C4-2B (cell line): ENCODE measurements around the gene MRPS18A.
A peak's percentile ranks its signal among the peaks of the same experiment; 100 is the strongest.

Source experiments
- H3K27ac ChIP-seq: fragments of 450-650 bp; 2 replicates; pipeline ENCODE4 v1.5.1; 2017
- ZFX ChIP-seq: fragments of 450-650 bp; IDR thresholded peaks from 2 replicates; pipeline ENCODE4 v1.6.1; 2017
- TF ChIP-seq, protein P1 (sequence below): fragments of 450-650 bp; conservative IDR thresholded peaks from 2 replicates; pipeline ENCODE4 v1.5.1; 2017; ENCODE audit warnings: mild to moderate bottlenecking

The MRPS18A gene

DNA sequence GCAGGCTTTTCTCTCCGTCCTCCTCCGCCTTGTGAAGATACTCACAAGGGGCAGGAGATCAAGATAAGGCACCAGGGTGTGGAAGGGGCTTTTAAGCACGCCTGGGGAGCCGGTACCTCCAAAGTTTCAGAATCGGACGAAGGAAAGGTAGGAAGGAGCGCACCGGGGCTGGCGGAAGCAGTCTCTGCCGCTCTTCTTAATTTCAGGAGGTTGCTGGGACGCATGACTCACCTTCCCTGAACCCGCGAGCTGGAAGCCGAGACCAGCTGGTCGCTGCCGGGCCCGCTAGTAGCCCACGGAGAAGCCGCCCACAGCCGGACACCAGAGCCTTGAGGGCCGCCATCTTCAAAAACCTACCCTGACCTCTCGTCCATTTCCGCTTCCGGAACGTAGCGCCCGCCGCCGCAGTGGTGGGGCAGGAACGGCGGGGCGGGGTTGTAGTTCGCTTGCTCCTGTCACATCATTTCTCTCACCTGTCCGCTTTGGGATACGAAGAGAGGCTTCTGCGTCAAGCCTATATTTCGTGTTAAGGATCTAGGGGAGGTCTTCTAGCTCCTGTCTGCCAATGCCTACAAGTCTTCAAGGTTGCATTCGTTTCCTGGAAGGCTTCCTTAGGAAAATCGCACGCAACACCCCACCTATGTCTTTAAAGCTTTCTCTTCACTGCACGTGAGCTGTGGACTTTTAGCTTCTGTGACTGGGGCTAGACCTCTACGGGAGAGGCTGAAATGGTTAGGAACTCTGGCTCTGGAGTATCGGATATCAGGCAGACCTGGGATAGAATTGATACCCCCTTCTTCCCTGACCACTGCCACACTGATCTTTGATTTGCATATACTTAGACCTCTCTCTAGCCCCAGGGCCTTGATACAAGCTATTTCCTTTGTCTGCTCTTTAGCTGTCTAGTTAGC, at the start of gene MRPS18A:
Gene MRPS18A, minus strand, starts transcription at position 355 of the 911 bp plus-strand sequence. Its CDS starts 12 bp downstream, at position 343.
- H3K27ac ChIP-seq, result peak within 1 kb of the TSS; percentile 89
- TF ChIP-seq, protein P1, sequence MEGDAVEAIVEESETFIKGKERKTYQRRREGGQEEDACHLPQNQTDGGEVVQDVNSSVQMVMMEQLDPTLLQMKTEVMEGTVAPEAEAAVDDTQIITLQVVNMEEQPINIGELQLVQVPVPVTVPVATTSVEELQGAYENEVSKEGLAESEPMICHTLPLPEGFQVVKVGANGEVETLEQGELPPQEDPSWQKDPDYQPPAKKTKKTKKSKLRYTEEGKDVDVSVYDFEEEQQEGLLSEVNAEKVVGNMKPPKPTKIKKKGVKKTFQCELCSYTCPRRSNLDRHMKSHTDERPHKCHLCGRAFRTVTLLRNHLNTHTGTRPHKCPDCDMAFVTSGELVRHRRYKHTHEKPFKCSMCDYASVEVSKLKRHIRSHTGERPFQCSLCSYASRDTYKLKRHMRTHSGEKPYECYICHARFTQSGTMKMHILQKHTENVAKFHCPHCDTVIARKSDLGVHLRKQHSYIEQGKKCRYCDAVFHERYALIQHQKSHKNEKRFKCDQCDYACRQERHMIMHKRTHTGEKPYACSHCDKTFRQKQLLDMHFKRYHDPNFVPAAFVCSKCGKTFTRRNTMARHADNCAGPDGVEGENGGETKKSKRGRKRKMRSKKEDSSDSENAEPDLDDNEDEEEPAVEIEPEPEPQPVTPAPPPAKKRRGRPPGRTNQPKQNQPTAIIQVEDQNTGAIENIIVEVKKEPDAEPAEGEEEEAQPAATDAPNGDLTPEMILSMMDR, result no peak
- TF ChIP-seq ZFX, result no peak

DNA sequence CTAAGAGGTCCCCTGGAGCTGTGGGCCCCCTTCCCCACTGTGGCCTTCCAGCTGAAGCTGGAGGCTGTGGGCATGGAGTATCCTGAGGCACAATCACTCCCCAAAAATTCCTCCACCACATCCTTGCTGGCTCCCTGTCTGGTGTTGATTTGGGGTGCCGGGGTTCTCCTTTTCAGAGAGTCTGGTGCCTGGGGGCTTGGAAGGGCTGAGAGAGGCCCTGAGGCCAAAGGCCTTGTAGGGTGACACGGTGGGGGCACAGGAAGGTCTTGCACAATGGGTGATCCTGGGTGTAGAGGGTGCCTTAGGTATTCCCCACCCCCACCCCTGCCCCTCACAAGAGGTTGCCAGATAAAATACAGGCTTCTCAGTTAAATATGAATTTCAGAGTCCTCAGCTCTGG, 49.3 kb upstream of the MRPS18A start:
- H3K27ac ChIP-seq, result no peak overlapping the region
- TF ChIP-seq ZFX, result no peak
- TF ChIP-seq, protein P1, result no peak

DNA sequence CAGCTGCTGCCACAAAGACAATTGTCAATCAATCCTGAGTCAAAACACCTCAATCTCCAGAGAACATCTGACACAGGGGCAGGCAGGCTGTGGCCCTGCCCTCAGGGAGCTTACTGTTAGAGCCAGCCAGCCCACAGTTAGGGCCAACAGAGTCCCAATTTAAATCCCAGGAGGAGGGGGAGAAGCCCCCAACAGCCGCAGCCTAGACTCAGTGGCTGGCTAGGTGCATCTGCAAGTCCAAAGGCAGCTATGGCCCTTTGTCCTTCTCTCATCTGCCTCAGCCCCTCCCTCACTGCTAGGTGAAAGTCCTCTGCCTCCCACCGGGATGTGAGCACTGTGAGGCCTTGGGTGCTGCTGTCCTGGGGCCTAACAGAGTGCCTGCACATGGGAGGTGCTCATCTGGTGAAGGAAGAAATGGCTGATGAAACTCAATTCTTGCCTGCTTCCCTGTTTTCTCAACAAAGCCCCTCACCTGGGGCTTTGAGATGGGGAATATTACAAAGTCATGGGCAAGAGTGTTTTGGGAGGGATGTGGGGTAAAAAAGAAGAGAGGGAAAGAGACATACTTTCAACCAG, 48.7 kb upstream of the MRPS18A start:
- no peak overlapping the region for H3K27ac ChIP-seq
- TF ChIP-seq ZFX, result no peak
- TF ChIP-seq, protein P1, result no peak

DNA sequence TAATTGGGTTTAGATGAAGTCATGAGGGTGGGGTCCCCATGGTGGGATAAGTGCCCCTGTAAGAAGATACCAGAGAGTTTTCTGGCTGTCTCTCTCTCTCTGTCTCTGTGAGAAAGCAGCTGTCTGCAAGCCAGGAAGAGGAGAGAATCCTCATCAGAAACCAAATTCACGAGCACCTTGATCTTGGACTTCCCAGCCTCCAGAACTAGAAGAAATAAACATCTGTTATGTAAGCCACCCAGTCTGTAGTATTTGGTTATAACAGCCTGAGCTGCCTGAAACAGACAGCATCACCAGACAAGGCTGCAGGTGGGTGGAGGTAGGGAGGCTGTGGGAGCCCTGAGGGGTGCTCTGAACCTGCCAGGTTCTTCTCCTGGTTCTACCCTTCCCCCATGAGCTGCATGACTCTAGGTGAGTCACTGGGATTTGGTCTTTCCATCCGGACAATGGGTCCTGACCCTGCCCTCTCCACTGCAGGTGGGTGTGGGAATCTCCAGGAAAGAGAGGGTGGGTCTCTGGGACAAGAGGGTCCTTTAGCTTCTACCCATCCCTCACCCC, 48.1 kb upstream of the MRPS18A start:
- TF ChIP-seq ZFX, result no peak
- TF ChIP-seq, protein P1, result no peak

DNA sequence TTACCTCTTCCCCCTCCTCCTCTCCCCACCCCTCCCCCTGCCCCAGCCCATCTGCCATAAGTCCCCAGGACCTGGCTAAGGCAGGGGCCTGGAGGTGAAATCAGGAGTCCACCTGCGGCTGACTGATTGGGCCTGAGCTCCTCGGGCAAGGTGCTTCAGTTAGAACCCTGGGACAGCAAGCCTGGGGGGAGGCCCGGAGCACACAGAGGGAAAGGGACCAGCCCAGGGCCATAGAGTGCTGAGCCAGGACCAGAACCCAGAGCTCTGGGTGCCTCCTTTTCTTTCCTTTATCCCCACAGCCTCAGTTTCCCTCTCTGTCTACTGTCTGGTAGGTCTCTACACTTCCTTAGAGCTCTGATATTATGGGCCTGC, 46.7 kb upstream of the MRPS18A start:
- TF ChIP-seq ZFX, result no peak
- TF ChIP-seq, protein P1, result no peak
- no peak overlapping the region for H3K27ac ChIP-seq

More for the DNA sequence above, 48.1 kb upstream of the MRPS18A start:
- no peak overlapping the region for H3K27ac ChIP-seq

DNA sequence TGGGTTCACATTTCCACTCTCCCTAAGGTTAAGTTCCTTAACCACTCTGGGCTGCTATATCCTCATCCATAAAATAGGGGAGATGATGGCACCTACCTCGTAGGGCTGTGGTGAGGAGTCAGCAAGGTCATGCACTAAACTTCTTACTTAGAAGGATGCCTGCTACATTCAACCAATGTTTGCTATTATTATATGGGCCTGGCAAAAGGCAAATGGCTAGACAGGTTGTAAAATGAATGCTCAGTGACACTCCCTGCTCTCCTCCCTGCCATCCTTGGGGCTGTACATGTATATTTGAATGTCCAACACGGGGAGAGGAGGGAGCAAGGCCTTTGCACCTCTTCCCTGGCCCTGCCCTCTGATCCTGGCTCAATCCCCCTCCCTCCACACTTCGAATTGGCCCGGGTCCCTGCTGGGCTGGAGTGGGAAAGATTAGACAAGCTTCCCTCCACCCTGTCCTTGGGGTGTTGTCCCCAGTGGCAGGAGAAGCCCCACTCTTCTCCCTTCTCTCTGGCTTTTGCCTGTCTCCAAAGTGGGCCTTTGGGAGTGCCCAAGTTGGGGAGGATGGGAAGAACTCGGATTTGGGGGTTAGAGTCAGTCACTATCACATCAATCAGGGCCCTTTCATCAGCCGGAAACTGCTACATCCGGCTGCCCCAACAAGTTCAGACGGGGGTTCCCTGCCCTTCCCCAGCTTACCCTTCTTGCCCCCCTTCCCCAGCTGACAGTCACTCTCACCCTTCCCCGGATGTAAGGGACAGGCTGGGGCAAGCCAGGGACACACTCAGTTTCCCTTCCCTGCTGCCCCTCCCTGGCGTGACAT, 46.1 kb upstream of the MRPS18A start:
- TF ChIP-seq ZFX, result no peak
- TF ChIP-seq, protein P1, result no peak
- no peak overlapping the region for H3K27ac ChIP-seq
